ENCODE data around the gene VPS11.

DNA sequence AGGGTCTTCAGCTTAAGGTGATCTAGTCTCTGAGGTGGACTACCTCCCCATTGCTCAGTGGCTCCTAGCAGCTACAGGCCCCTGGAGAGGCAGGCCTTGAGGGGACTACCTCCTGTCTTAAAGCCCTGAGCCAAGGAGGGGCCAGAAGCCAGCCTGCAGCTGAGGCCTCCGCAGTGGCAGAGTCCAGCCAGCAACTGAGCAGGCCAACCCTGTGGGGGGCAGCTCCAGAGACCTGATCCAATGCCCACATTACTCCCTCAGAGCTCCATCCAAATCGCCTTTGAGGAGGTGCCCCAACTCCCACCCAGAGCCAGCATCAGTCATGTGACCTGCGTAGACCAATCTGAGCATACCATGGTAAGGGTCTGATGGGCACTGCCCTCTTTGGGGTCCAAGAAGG, 42.2 kb downstream of the VPS11 start:
- TF ChIP-seq CTCF (conservative IDR thresholded peaks at IDR 0.05; ENCODE audit: low read depth, low read length) = no peak
- no peak for TF ChIP-seq EZH2phosphoT487 (IDR thresholded peaks at IDR 0.05; ENCODE audit: borderline replicate concordance, low read length)

All from PC-3 (cell line).